Prostate gland (tissue), 2 donors: ENCODE data around the gene FANCD2. TPM values are rescaled to one million over a fixed set of nuclear protein-coding genes. Genes with fewer than 3 reads are reported as not detected.

ENCODE experiments used
- DNase-seq: peaks from one replicate; pipeline ENCODE4 v3.0.0-alpha.2; 2019; ENCODE audit warnings: low spot score
- H3K27ac ChIP-seq, 2 donors: fragments of 200-600 bp; sonication (generic); 2 replicates each; pipeline ENCODE4 v1.5.1; 2017 to 2019
- H3K27me3 ChIP-seq: fragments of 200-600 bp; sonication (generic); replicated peaks from 2 replicates; pipeline ENCODE4 v1.5.1; 2019; ENCODE audit not compliant: insufficient read depth
- H3K36me3 ChIP-seq, 2 donors: fragments of 200-600 bp; sonication (generic); 1 replicate in 1 of 2; 2 replicates in 1 of 2; pipeline versions ENCODE4 v1.5.1 to v1.8.1; 2017 to 2019
- H3K4me1 ChIP-seq: fragments of 200-600 bp; sonication (generic); replicated peaks from 2 replicates; pipeline ENCODE4 v1.5.1; 2019
- H3K4me3 ChIP-seq, 2 donors: fragments of 200-600 bp; sonication (generic); 2 replicates each; pipeline ENCODE4 v1.5.1; 2017 to 2019
- H3K9me3 ChIP-seq: fragments of 200-600 bp; sonication (generic); 2 replicates; pipeline ENCODE4 v1.5.1; 2017
- CTCF ChIP-seq, 4 experiments: fragments of 200-600 bp in 2 of 4; fragments of 450-650 bp in 2 of 4; sonication (generic) in 2 of 4; IDR thresholded peaks; 1 replicate in 3 of 4; 2 replicates in 1 of 4; pipeline ENCODE4 v1.5.1; 2016 to 2019; ENCODE audit warnings: antibody characterized with exemption in 4 of 4, mild to moderate bottlenecking in 2 of 4, moderate library complexity in 2 of 4
- POLR2A ChIP-seq: fragments of 450-650 bp; IDR thresholded peaks from one replicate; pipeline ENCODE4 v1.6.1; 2016; ENCODE audit warnings: antibody characterized with exemption, mild to moderate bottlenecking
- POLR2AphosphoS5 ChIP-seq: sonication (generic); formaldehyde crosslinking; IDR thresholded peaks from one replicate; pipeline ENCODE4 v1.6.1; 2017; ENCODE audit warnings: antibody characterized with exemption
- WGBS: methylation state at CpG from one replicate; pipeline ENCODE4 v1.1.5; 2018; 5-methylcytosine and 5-hydroxymethylcytosine counted together
- intact Hi-C: fragments of 100-400 bp; cut with DNase I; formaldehyde crosslinking; loops from one replicate; pipeline ENCODE4 v1.14.2; 2022
- small RNA-seq, 2 donors: library from RNA; depleted of rRNA; stranded (forward); fragments of <200 nt; gene quantifications; one replicate each; pipeline ENCODE3, GENCODE V24; 2016
- total RNA-seq, 2 donors: library from RNA; depleted of rRNA; stranded (reverse); fragments of >200 nt; gene quantifications; one replicate each; pipeline ENCODE4 v1.1.0, GENCODE V29; 2016

Gene FANCD2
- total RNA-seq, 2 donors from 2014 or later, result 7.6 to 13.2 TPM

- 88% methylated on average over 4 of the region's 4 CpGs for WGBS
- no peaks in the 10 kb centered on the region for H3K4me1 ChIP-seq
- H3K9me3 ChIP-seq, result no peaks in the 10 kb centered on the region
- H3K36me3 ChIP-seq, result peaks cover 0 to 8% of the 10 kb centered on the region in 2 donors
- H3K27me3 ChIP-seq, result no peaks in the 10 kb centered on the region
- TF ChIP-seq POLR2A, result no peak
- TF ChIP-seq POLR2AphosphoS5, result no peak
- TF ChIP-seq CTCF (IDR thresholded peaks at IDR 0.05), result no peak
- no peak overlapping the region for H3K27ac ChIP-seq
- H3K4me3 ChIP-seq, result no peak overlapping the region
- no peak for DNase-seq
- intact Hi-C loops, result no loop called here
These were observed 119.4 kb downstream of the FANCD2 start for GRCh38 chr3:10145685-10146084.

GRCh38 chr3:10149226-10149625 is 123.0 kb downstream of the FANCD2 start:
- intact Hi-C loops, result no loop called here
- peaks cover 2 to 8% of the 10 kb centered on the region in 2 donors for H3K36me3 ChIP-seq
- no peaks in the 10 kb centered on the region for H3K9me3 ChIP-seq
- no peak overlapping the region for H3K27ac ChIP-seq
- H3K27me3 ChIP-seq, result no peaks in the 10 kb centered on the region
- no peak for TF ChIP-seq CTCF (IDR thresholded peaks at IDR 0.05)
- 84% methylated on average over 8 of the region's 8 CpGs for WGBS
- H3K4me3 ChIP-seq, result no peak overlapping the region
- no peaks in the 10 kb centered on the region for H3K4me1 ChIP-seq
- no peak for DNase-seq

- DNase-seq, result no peak
- TF ChIP-seq CTCF (IDR thresholded peaks at IDR 0.05) (no peak), POLR2A (no peak), POLR2AphosphoS5 (no peak)
- Histone ChIP-seq H3K9me3 (no peaks in the 10 kb centered on the region), H3K27ac (no peak overlapping the region), H3K4me3 (no peak overlapping the region), H3K36me3 (peaks cover 2 to 8% of the 10 kb centered on the region in 2 donors), H3K27me3 (no peaks in the 10 kb centered on the region), H3K4me1 (no peaks in the 10 kb centered on the region)
- 83% methylated on average over 6 of the region's 6 CpGs for WGBS
- intact Hi-C loops, result no loop called here
These were observed 124.8 kb downstream of the FANCD2 start for GRCh38 chr3:10150987-10151386.

Small RNAs within 50 kb of the gene (small RNA-seq; reads per million reads assigned to genes)
- 0 reads per million in 2 donors for gene CYCSP10
- gene RNU6-670P, result 0 reads per million in 2 donors

Other genes starting within 250 kb of the FANCD2 start
- gene TADA3, start 234.0 kb upstream of the FANCD2 start, total RNA-seq, result 100 to 1,000 TPM; 130 to 131 TPM
- gene ARPC4, start 233.4 kb upstream of the FANCD2 start, total RNA-seq, result 100 to 1,000 TPM; 121 to 152 TPM
- gene TTLL3, start 216.2 kb upstream of the FANCD2 start, total RNA-seq, result 10 to 100 TPM; 40.7 to 69.0 TPM
- 10 to 100 TPM; 40.9 to 44.6 TPM for gene RPUSD3, start 182.4 kb upstream of the FANCD2 start, total RNA-seq
- 1 to 10 TPM in 1 of 2 donors, not detected in 1; 3.5 TPM for gene CIDEC, start 146.2 kb upstream of the FANCD2 start, total RNA-seq
- gene JAGN1, start 135.8 kb upstream of the FANCD2 start, total RNA-seq, result 10 to 100 TPM; 37.0 to 61.5 TPM
- gene IL17RE, start 123.6 kb upstream of the FANCD2 start, total RNA-seq, result 10 to 100 TPM; 10.1 to 28.2 TPM
- gene IL17RC, start 109.3 kb upstream of the FANCD2 start, total RNA-seq, result 100 to 1,000 TPM in 1 of 2 donors, 10 to 100 TPM in 1; 80.7 to 152 TPM
- gene CRELD1, start 92.6 kb upstream of the FANCD2 start, total RNA-seq, result 10 to 100 TPM; 46.9 to 64.9 TPM
- 10 to 100 TPM in 1 of 2 donors, 1 to 10 TPM in 1; 8.9 to 10.1 TPM for gene PRRT3, start 74.0 kb upstream of the FANCD2 start, total RNA-seq
- gene EMC3, start 39.6 kb upstream of the FANCD2 start, total RNA-seq, result 100 to 1,000 TPM in 1 of 2 donors, 10 to 100 TPM in 1; 69.9 to 102 TPM
- 1 to 10 TPM; 1.1 to 2.3 TPM for gene FANCD2OS, start 81.8 kb downstream of the FANCD2 start, total RNA-seq
- gene BRK1, start 89.2 kb downstream of the FANCD2 start, total RNA-seq, result 100 to 1,000 TPM; 118 to 126 TPM
- 10 to 100 TPM; 59.5 to 67.7 TPM for gene VHL, start 115.3 kb downstream of the FANCD2 start, total RNA-seq
- 1 to 10 TPM; 5.1 to 7.6 TPM for gene IRAK2, start 138.5 kb downstream of the FANCD2 start, total RNA-seq
- gene TATDN2, start 222.0 kb downstream of the FANCD2 start, total RNA-seq, result 10 to 100 TPM; 25.4 to 27.1 TPM